GM12878 (cell line): ENCODE measurements around the gene ZC3H10. TPM values are rescaled to one million over a fixed set of nuclear protein-coding genes. Genes with fewer than 3 reads are reported as not detected.
A peak's percentile ranks its signal among the peaks of the same experiment; 100 is the strongest.

Experiments
- ASH2L ChIP-seq: fragments of 300-600, 200-600 bp; sonication (generic); IDR thresholded peaks from 2 replicates; pipeline ENCODE4 v1.6.1; 2017; ENCODE audit warnings: low read depth, mild to moderate bottlenecking, borderline replicate concordance
- BACH1 ChIP-seq: fragments of 450-650 bp; IDR thresholded peaks from 2 replicates; pipeline ENCODE4 v1.6.1; 2017; ENCODE audit warnings: mild to moderate bottlenecking, borderline replicate concordance
- BCL11A ChIP-seq: IDR thresholded peaks from 2 replicates; pipeline ENCODE4 v1.6.1; 2011; ENCODE audit warnings: low read depth, low read length
- BRCA1 ChIP-seq: IDR thresholded peaks from 2 replicates; pipeline ENCODE4 v1.6.1; 2011; ENCODE audit warnings: low read depth, low read length, improper control_type of control experiment
- CEBPB ChIP-seq, 2 experiments: fragments of 150-350 bp in 1 of 2; IDR thresholded peaks; 2 replicates each; pipeline ENCODE4 v1.6.1; 2012 to 2014; ENCODE audit warnings: low read depth in 2 of 2, low read length in 2 of 2, borderline replicate concordance in 1 of 2, inconsistent platforms in 1 of 2
- CHD1 ChIP-seq: IDR thresholded peaks from 2 replicates; pipeline ENCODE4 v1.6.1; 2012; ENCODE audit warnings: low read depth, low read length, improper control_type of control experiment
- CREM ChIP-seq: IDR thresholded peaks from 2 replicates; pipeline ENCODE4 v1.6.1; 2014; ENCODE audit warnings: antibody characterized with exemption, low read depth
- EED ChIP-seq: sonication (generic); IDR thresholded peaks from 2 replicates; pipeline ENCODE4 v1.6.1; 2016; ENCODE audit warnings: antibody characterized with exemption, low read depth
- EGR1 ChIP-seq, 2 experiments: IDR thresholded peaks; 1 replicate in 1 of 2; 2 replicates in 1 of 2; pipeline ENCODE4 v1.6.1; 2011 to 2012; ENCODE audit warnings: low read depth in 2 of 2, low read length in 2 of 2, borderline replicate concordance in 1 of 2, mild to moderate bottlenecking in 1 of 2, moderate library complexity in 1 of 2
- EP300 ChIP-seq, 2 experiments: fragments of 150-350 bp in 1 of 2; IDR thresholded peaks; 2 replicates each; pipeline ENCODE4 v1.6.1; 2011 to 2012; ENCODE audit warnings: low read depth in 2 of 2, low read length in 2 of 2, borderline replicate concordance in 1 of 2, improper control_type of control experiment in 1 of 2, inconsistent platforms in 1 of 2; ENCODE audit not compliant: control insufficient read depth in 1 of 2
- EZH2 ChIP-seq: IDR thresholded peaks from 2 replicates; pipeline ENCODE4 v1.6.1; 2012; ENCODE audit warnings: low read depth, mild to moderate bottlenecking, control low read depth, inconsistent platforms, low read length, borderline replicate concordance; ENCODE audit not compliant: control insufficient read depth
- GABPA ChIP-seq: IDR thresholded peaks from 2 replicates; pipeline ENCODE4 v1.6.1; 2014; ENCODE audit warnings: antibody characterized with exemption, low read depth, mild to moderate bottlenecking, inconsistent platforms
- IRF4 ChIP-seq: IDR thresholded peaks from 2 replicates; pipeline ENCODE4 v1.6.1; 2011; ENCODE audit warnings: low read depth, low read length
- KDM1A ChIP-seq: fragments of 200-600 bp; sonication (generic); IDR thresholded peaks from 2 replicates; pipeline ENCODE4 v1.6.1; 2016; ENCODE audit warnings: borderline replicate concordance
- MEF2A ChIP-seq: IDR thresholded peaks from 2 replicates; pipeline ENCODE4 v1.6.1; 2011; ENCODE audit warnings: low read depth, mild to moderate bottlenecking, low read length, moderate library complexity; ENCODE audit not compliant: insufficient read depth
- NR2C1 ChIP-seq: fragments of 450-650 bp; IDR thresholded peaks from 2 replicates; pipeline ENCODE4 v1.6.1; 2017; ENCODE audit warnings: antibody characterized with exemption, mild to moderate bottlenecking, moderate library complexity
- RAD51 ChIP-seq: fragments of 450-650 bp; IDR thresholded peaks from 2 replicates; pipeline ENCODE4 v1.6.1; 2016; ENCODE audit warnings: moderate library complexity, mild to moderate bottlenecking, inconsistent platforms
- RBBP5 ChIP-seq: fragments of 200-600 bp; sonication (generic); conservative IDR thresholded peaks from 2 replicates; pipeline ENCODE4 v1.6.1; 2016
- SIX5 ChIP-seq: IDR thresholded peaks from 2 replicates; pipeline ENCODE4 v1.6.1; 2011; ENCODE audit warnings: mild to moderate bottlenecking, low read depth, low read length, moderate library complexity; ENCODE audit not compliant: severe bottlenecking
- SMARCA5 ChIP-seq: fragments of 450-650 bp; IDR thresholded peaks from 2 replicates; pipeline ENCODE4 v1.6.1; 2017; ENCODE audit warnings: mild to moderate bottlenecking
- SPI1 ChIP-seq: IDR thresholded peaks from 2 replicates; pipeline ENCODE4 v1.6.1; 2011; ENCODE audit warnings: low read depth, mild to moderate bottlenecking, low read length, moderate library complexity, borderline replicate concordance; ENCODE audit not compliant: insufficient read depth
- YBX1 ChIP-seq: fragments of 450-650 bp; IDR thresholded peaks from 2 replicates; pipeline ENCODE4 v1.6.1; 2016; ENCODE audit warnings: antibody characterized with exemption
- polyA plus RNA-seq, 11 experiments: library from polyadenylated mRNA; depleted of rRNA in 4 of 11; unstranded in 6 of 11; stranded (reverse) in 5 of 11; fragments of >200 nt; fragmentation: Nextera tagmentation in 4 of 11; fragmentation: Illumina TruSeq in 1 of 11; extraction: Ambion mirVana in 4 of 11; extraction: Trizol in 1 of 11; gene quantifications; 1 replicate in 1 of 11; 2 replicates in 10 of 11; pipeline versions ENCODE4 v1.2.1 to v1.2.3, GENCODE V29; 2011 to 2016; ENCODE audit warnings: inconsistent platforms in 2 of 11, missing spikeins in 2 of 11, low read depth in 1 of 11
- total RNA-seq, 4 experiments: library from RNA; depleted of rRNA in 3 of 4; stranded (reverse); fragments of >200 nt in 3 of 4; fragmentation: Illumina TruSeq in 1 of 4; extraction: Trizol in 1 of 4; gene quantifications; 2 replicates each; pipeline versions ENCODE4 v1.2.1 to v1.2.3, GENCODE V29; 2013 to 2021
- TF ChIP-seq, protein P1 (sequence below): fragments of 450-650 bp; formaldehyde crosslinking; IDR thresholded peaks from 2 replicates; pipeline ENCODE4 v1.4.0; 2022; ENCODE audit warnings: mild to moderate bottlenecking, moderate library complexity
- TF ChIP-seq, protein P2 (sequence below): IDR thresholded peaks from 2 replicates; pipeline ENCODE4 v1.6.1; 2011; ENCODE audit warnings: low read depth, low read length, improper control_type of control experiment, borderline replicate concordance
- TF ChIP-seq, protein P3 (sequence below): fragments of 450-650 bp; IDR thresholded peaks from 2 replicates; pipeline ENCODE4 v1.6.1; 2018; ENCODE audit warnings: borderline replicate concordance, mild to moderate bottlenecking; ENCODE audit not compliant: partially characterized antibody

ZC3H10 gene
- total and polyA plus RNA-seq, 10 of the 15 experiments (the other 5 are each of a cell fraction or from before 2014, with no cell fraction given) = 0.56 to 6.4 (median 3.7) TPM

DNA sequence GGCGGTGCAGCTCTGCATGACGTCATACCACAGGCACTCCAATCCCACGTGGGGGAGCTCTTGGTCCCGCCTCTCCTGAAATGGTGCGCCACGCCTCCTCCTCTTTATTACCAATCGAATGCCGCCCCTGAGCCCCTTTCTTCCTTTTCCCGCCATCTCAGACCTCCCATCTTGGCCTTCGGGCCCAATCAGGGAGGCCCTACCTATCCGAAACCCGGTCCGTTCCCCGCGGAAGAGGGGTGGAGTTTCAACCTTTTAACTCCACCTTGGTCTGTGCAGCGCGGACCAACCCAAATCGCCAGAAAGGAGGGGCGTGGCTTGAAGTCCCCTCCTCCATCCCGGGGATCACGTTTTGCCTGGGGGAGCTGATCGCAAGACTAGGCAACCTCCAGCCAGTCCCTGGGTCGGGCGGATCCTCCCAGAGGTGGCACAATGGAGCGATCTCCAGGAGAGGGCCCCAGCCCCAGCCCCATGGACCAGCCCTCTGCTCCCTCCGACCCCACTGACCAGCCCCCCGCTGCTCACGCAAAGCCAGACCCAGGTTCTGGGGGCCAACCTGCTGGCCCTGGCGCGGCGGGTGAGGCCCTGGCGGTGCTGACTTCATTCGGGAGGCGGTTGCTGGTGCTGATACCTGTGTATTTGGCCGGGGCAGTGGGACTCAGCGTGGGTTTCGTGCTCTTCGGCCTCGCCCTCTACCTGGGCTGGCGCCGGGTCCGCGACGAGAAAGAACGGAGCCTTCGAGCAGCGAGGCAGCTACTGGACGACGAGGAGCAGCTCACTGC lies 10.0 kb downstream of the ZC3H10 start, which contains the start of gene ESYT1 (continued):
- TF ChIP-seq, protein P1, sequence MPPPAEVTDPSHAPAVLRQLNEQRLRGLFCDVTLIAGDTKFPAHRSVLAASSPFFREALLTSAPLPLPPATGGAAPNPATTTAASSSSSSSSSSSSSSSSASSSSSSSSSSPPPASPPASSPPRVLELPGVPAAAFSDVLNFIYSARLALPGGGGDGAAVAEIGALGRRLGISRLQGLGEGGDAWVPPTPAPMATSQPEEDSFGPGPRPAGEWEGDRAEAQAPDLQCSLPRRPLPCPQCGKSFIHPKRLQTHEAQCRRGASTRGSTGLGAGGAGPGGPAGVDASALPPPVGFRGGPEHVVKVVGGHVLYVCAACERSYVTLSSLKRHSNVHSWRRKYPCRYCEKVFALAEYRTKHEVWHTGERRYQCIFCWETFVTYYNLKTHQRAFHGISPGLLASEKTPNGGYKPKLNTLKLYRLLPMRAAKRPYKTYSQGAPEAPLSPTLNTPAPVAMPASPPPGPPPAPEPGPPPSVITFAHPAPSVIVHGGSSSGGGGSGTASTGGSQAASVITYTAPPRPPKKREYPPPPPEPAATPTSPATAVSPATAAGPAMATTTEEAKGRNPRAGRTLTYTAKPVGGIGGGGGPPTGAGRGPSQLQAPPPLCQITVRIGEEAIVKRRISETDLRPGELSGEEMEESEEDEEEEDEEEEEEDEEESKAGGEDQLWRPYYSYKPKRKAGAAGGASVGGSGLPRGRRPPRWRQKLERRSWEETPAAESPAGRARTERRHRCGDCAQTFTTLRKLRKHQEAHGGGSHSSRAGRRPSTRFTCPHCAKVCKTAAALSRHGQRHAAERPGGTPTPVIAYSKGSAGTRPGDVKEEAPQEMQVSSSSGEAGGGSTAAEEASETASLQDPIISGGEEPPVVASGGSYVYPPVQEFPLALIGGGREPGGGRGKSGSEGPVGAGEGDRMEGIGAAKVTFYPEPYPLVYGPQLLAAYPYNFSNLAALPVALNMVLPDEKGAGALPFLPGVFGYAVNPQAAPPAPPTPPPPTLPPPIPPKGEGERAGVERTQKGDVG (CRISPR knock-in tag) = 0 out of 2 replicates have a peak, but pooled peaks have one; percentile 79
- TF ChIP-seq EED (0 out of 2 replicates have a peak, but pooled peaks have one; percentile 28), NR2C1 (no peak), CEBPB (IDR thresholded peaks at IDR 0.05; ENCODE audit: borderline replicate concordance in 1 of 2, low read depth in 2 of 2, low read length in 2 of 2) (no peak), SPI1 (no peak), IRF4 (no peak), EP300 (IDR thresholded peaks at IDR 0.05; ENCODE audit: borderline replicate concordance in 1 of 2, control insufficient read depth in 1 of 2, low read depth in 2 of 2, low read length in 2 of 2) (peak in 1 of 2 experiments; percentile 17; a peak in 1 of 4 replicates), BRCA1 (no peak), GABPA (no peak), ASH2L (no peak), RAD51 (peak; percentile 89), KDM1A (no peak), MEF2A (no peak), EGR1 (IDR thresholded peaks at IDR 0.05; ENCODE audit: borderline replicate concordance in 1 of 2, low read depth in 2 of 2, low read length in 2 of 2) (no peak), SIX5 (no peak), BCL11A (no peak), EZH2 (no peak), YBX1 (no peak), SMARCA5 (no peak), BACH1 (no peak; the same call in 1 of the 2 replicates), RBBP5 (no peak), CREM (peak; percentile 85), CHD1 (no peak)
- TF ChIP-seq, protein P2, sequence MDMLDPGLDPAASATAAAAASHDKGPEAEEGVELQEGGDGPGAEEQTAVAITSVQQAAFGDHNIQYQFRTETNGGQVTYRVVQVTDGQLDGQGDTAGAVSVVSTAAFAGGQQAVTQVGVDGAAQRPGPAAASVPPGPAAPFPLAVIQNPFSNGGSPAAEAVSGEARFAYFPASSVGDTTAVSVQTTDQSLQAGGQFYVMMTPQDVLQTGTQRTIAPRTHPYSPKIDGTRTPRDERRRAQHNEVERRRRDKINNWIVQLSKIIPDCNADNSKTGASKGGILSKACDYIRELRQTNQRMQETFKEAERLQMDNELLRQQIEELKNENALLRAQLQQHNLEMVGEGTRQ = peak; percentile 42
- TF ChIP-seq, protein P3, sequence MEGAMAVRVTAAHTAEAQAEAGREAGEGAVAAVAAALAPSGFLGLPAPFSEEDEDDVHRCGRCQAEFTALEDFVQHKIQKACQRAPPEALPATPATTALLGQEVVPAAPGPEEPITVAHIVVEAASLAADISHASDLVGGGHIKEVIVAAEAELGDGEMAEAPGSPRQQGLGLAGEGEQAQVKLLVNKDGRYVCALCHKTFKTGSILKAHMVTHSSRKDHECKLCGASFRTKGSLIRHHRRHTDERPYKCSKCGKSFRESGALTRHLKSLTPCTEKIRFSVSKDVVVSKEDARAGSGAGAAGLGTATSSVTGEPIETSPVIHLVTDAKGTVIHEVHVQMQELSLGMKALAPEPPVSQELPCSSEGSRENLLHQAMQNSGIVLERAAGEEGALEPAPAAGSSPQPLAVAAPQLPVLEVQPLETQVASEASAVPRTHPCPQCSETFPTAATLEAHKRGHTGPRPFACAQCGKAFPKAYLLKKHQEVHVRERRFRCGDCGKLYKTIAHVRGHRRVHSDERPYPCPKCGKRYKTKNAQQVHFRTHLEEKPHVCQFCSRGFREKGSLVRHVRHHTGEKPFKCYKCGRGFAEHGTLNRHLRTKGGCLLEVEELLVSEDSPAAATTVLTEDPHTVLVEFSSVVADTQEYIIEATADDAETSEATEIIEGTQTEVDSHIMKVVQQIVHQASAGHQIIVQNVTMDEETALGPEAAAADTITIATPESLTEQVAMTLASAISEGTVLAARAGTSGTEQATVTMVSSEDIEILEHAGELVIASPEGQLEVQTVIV = no peak
